HG02840 (cell line): ENCODE results near the gene SLC39A1.
"Not testable (repeated sequence)": the region's sequence is repeated elsewhere in the genome, so short reads cannot be mapped to it uniquely, and the experiment has no call there.

Experiments used
- ATAC-seq: cut with Tn5 transposase; IDR thresholded peaks from one replicate; pipeline ENCODE4 v1.9.1; 2021; ENCODE audit warnings: mild to moderate bottlenecking, moderate library complexity, moderate number of reproducible peaks; ENCODE audit not compliant: unreplicated experiment, low FRiP score

SLC39A1 gene

DNA sequence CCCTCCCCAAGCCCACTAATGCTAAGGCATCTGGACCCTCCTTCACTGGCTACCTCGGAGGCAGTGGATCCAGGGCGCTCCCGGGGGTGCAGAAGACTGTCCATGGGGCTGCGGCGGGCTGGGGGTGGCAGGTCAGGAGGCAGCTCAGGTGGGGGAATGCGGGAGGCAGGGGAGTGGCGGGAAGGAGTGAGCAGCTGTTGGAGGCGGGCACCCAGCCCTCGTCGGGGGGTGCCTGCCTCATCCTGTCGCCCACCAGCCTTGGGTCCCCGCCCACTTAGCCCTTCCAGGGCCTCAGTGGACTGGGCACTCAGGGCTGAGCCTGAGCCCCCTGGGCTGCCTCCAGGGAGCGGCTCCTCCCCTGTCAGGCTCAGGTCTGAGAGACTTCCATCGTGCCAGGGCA is 29.9 kb downstream of the SLC39A1 start:
- ATAC-seq = no peak

DNA sequence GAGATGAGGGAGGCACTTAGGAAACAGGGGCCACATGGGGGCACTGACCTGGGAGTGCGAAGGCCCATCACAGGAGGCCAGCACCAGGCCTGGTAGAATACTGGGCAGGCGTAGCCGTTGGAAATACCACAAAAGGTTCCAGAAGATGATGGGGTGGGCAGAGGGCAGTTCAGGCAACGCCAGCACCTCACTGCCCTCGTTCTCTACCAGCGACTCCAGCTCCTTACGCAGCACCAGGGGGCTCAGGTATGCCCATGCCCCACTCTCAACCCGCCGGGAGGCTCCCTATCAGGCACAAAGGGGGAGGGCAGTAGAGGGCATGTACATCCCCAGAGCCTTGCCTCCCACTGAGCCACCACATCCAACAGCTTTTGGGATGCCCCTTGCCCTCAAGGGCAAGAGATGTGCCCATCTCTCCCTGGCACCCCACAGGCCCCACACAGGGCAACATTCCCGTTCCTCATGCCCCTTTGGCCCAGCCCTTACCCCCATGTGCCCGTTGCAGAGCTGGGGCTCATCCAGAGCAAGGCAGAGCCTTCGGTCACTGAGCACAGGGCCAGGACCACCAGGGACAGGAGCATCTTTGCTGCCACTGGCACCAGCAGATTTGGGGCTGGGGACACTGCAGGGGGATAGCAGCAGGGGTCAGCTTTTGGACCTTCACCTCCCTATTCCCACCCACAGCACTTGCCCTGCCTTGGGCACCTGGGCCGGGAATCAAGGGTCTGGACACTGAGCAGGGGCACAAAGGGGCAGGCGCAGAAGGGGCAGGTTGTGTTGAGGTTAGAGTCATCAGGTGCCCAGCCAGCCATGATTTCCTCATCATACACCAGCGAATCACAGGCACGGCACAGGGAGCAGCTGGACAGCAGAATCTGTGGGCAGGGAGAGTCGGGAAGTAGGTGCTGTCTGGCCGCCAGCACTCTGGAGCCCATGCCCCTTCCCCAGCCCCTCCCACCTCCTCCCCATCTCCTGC is 30.9 kb downstream of the SLC39A1 start:
- ATAC-seq = no peak

DNA sequence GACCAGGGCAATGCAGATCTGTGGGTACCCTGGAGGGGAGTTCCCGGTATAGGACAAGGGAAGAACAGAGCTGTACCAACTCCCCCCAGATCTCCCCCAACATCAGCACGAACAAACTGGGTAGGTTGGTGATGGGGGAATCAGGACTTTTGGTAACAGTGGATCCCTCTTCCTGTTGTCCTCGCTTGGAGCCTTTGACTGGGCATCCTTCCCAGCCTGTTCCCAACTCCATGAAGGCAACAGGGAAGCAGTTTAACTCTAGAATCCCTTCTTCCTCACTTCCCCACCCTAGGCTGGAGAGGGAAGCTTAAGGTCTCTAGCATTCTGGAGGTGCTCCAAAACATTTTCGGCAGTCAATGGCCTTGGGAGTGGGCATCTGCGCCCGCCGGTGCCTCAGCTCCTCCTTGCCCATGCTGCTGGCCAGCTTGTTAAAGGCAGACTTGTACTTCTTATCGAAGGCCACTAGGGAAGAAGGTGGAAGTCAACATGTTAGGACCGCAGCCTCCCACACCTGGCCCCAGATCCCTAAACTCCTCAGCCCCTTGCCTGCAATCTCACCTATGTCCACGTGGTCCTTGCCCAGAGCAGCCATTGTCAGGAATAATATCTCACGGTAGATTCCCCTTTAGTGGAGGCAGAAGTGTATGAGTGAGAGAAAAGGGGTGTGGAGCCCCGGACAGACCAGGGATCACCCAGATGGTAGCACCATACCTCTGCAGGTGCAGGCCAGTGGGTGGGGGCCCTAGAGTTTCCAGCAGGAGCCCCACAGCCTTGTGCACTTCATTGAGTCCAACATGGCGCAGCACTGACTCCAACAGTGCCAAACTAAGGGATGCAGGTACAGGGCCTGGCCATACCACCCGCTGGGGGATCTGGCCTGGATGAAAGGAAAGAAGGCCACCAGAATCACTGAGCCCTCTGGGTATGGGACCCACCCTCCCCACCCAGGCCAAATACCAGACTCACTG is 33.1 kb downstream of the SLC39A1 start:
- ATAC-seq = no peak

DNA sequence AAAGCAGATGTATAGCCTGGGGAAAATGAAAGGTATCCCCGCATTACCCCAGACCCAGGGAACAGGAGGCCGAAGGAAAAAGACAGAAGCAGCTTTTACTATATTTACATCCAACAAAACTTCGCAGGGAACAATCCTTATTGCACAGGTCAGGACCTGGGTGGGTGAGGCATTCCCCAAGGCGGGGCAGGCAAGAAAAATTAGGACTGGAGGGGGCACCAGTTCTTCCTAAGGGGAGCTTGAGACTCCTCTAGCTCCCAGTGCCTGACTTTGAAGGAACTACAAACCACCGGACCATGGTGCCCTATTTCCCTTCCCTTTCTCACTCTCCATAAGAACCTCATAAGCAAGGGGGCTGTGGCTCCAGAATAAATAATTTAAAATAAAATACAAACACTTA is 33.9 kb downstream of the SLC39A1 start:
- ATAC-seq = no peak

DNA sequence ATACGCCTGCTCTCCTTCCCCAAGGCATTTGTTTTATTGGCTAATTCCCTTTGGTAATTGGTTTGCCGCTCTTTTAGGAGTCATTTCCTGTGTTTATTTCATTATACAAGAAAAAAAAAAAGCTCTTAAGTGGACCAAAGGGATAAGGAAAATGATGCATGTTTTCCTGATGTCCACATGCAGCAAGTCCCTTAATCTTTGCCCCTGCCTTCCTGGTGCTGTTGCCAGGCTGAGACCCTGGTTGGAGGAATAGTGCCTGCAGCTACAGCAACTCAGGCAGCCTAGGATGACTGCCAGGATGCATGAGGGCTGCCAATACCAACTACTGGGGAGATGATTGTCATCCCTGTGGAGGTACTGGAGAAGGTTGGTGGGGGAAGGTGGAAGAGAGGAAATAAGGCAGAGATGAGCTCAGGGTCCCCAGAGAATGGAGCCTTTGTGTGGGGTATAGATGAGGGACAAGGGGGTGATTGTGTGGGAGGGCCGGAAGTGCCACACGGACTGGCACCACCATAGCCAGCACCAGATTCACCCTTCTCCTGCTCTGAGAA is 34.5 kb downstream of the SLC39A1 start:
- ATAC-seq = no peak

DNA sequence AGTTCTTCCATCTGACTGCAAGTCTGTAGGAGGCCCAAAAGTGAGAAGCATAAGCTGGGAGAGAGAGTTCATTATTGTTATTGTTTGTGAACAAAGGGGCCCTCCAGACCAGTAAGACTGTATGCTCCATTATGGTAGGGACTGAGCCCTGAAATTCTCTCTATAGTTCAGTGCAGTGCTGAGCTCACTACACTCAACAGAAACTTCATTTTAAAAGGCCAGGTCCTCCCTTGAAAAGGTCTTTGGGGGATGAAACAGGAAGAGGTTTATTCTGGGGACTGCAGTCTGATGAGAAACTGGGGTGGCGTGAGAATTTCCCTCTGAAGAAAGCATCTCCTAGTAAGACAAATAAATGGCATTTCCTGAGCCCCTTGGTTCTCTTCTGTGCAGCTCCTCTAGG is 35.1 kb downstream of the SLC39A1 start:
- ATAC-seq = no peak

DNA sequence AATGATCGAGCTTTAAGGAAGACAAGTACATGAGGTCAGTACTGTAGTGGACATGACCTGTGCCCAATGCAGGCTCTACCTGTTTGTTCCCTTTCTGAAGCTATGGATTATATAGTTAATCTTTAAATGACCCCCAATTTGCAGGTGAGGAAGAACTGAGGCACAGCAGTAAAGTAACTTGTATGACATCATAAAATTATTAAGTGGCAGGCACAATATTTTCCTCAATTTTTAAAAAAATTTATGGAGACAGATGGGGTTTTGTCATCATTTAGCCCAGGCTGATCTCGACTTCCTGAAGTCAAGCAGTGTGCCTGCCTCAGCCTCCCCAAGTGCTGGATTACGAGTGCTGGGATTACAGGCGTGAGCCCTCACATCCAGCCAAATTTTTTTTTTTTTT is 36.9 kb downstream of the SLC39A1 start:
- ATAC-seq = no peak

DNA sequence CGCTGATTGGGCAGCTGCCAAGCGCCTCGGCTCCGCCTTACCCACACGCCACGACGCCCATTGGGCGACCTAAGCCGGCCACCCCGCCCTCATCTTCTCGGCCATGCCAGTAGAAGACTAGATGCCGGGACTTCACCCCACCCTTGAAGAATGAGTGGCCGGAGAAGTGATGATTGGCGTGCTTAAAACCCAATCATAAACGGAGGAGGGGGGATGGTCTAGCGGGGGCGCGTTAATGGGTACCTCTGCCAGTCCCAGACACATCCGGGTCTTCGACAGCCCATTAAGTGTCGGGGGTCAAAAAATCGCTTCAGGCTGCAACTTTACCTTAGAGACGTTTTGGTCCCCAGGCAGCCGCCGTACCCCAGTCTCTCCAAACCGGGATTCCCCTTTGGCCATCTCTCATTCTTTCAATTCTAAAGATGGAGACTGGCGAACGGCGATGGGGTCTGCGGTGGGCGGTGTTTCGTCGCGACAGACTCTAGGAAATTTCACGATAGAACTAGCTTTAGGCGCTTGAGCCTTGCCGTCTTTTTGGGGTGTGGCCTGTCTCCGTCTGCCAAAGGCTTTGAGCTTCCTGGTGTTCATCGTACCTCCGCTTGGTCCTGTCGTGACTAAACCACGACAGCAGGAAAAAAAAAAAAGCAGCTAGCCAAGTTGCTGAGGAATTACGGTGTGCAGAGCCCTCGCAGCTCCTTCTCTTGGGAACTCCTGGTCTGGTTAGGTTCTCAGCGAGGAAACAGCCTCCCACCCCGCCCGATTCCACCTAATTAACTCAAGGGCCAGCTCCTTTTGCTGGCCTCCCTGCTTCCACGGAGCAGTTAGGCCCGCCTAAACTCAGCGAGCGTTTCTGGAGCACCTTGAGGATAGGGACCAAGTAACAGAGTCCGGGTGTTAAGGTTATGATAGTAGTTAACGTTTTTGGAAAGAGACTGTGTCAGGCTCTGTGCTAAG is 40.1 kb downstream of the SLC39A1 start, which contains the start of gene GATAD2B:
GATAD2B (minus strand) TSS at position 1 of the 954 bp plus-strand sequence. CDS start 94,625 bp downstream, outside the sequence.
- peak; percentile 93 for ATAC-seq

DNA sequence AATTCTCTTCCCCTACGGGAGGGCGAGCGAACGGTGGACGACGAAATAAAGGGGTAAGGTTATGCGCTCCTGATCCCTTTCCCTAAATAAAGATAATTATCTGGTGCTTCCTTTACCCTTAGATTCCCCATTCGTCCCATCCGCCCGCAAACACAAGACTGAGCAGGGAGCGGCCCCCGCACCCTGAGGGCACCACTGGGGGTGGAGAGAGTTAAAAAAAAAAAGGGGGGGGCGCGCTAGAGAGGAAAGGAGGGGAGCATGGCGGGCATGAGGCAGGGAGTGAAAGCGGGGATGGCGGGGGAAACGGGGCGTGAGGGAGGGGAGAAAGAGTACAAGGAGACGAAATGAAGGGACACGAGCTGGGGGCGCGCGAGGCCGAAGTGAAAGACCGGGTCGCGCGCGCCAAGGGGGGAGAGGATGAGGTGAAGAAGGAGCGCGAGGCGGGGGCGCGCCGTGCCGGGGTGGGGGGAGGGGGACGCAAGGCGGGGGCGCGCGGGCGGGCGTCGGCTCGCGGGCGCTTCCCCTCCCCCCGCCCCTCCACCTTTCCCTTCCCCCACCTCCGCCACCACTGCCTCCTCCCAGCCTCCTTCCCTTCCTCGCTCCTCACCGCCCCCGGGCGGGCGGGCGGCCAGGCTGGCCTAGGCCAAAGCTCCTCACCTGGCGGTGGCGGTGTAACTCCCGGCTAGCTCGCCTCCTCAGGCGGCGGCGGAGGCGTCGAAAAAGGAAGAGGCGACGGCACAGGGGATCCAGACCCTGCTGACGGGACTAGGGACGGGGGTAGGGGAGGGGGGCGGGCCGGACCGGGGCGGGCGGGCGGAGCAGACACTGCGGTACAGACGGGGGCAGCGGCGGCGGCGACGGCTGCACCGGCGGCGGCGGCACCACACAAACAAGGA is 41.0 kb downstream of the SLC39A1 start:
- peak; percentile 36 for ATAC-seq

DNA sequence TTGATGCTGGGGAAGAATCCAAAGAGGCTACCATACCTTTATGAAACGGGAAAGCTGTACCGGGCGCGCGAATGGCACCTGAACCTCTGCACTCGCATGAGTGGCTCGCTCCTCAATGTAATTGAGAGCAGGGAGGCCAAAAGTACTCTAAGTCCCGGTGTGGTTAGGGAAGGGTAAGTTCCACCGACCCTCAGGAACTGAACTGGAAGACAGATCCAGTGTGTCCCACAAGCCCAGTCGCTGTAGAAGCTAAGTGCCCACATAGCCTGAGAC is 41.6 kb downstream of the SLC39A1 start:
- ATAC-seq = no peak

DNA sequence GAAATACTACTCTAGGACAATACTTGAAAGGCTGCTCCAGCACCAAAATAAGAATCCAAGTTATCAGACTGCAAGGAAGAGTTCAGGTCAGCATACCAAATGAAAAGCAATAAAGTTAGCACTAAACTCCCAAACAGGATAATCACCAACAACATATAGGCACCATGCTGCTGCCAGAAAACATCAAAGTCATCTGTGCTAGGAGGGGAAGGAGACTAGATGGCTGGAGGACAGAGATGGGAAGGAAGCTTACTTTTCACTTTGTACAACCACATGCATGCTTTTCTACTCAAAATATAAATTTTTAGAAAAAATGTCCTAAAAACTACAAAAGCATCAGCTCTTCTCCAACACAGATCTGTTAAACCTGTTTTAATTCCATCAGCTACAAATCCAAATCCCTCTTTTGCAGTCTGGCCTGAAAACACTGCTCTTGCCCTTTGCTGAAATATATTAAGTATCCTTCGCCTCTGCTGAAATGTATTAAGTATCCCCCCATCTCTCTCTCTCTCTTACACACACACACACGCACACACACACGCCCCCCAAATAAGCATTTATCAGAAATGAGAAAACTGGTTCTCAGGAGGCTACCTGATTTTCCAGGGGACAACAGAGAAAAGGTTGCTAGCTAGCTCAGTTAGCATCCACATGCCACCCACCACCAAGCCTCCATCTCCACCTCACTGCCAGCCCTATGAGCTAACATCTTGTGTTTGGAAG is 42.1 kb downstream of the SLC39A1 start:
- ATAC-seq = no peak

DNA sequence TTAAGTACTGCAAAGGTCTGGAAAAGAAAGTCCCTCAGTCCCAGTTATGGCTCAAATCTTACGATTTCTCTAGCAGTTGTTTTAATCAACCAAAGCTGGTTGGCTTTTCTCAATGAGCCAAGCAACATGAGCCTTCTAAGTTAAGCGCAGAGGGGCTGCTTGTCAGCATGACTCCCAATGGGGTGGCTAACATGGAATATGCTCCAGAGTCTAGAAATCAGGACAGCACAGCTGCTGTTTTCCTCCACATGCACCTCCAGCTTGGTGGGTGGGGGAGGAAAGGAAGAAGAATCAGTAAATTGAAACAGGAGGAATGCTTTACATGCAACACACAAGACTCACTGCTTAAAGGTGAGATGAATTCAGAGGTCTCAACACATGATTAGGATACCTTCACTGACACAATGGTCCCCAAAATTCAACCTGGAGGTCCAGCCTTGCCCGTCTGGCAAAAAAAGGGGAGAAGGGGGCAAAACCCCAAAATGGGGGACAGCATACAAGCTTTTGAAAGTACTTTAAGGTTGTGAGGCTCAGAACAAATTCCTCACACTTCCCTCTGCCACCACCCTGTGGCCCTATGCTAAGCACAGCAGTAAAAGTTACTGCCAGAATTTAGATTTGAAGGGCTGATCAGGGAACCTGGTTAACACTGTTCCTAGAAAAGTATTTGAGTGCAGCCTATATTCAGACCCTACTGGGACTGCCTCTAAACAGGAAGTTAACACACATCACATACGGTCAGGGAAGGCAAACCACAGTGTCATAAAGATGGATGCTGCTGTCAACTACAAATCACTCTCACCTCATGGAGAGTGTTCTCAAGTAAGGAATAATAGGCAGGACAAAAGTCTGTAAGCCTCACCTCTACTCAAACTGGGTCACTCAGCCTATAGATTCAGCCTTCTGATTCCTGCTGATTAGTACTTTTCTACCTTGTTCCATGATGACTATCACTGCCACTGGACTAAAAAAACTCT is 43.2 kb downstream of the SLC39A1 start:
- ATAC-seq = no peak

DNA sequence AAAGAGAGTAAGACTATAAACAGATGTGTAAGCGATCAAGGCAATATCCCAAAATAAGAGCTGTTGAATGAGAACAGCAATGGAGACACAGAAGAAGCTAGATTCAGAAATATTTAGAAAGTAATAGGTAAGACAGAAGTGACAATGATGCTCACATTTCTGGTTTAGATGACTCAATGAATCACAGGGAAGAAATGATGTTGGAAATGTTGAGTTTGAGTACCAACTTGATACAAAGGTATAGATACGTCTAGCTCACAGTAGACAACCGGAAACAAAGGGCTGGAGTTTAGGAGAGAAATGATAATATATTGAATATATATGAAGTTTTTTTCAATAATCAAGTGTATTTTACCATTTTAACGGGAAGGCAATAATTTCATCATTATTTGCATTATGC is 47.0 kb downstream of the SLC39A1 start:
- no peak for ATAC-seq

DNA sequence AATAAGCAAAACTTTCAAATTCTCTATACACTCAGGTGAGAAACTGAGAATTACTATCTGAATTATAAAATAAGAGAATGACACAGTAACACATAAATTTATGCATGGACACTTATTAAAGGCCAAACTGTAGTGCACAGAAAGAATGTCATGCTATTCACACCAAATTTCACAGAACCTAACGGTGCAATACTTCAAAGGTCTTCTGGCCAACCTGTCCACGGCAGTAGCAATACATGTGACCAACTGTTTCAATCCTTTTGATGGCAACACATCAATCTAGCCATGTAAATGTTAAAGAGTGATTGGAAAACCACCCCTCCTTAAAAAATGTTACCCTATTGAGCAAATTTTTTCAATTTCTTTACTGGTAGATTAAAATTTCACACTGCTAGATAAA is 51.0 kb downstream of the SLC39A1 start:
- no peak for ATAC-seq

DNA sequence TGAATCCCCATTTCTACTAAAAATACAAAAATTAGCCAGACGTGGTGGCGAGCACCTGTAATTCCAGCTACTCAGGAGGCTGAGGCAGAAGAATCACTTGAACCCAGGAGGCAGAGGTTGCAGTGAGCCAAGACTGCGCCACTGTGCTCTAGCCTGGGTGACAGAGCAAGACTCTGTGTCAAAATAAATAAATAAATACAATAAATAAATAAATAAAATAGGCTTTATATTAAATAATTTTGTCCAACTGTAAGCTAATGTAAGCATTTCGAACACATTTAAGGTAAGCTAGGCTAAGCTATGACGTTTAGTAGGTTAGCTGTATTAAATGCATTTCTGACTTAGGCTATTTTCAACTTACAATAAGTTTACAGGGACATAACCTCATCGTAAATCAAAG is 52.8 kb downstream of the SLC39A1 start:
- ATAC-seq = not testable (repeated sequence)
